Smooth muscle cell (in vitro differentiated cells): ENCODE measurements around the gene METRN. TPM values are rescaled to one million over a fixed set of nuclear protein-coding genes. Genes with fewer than 3 reads are reported as not detected.
A peak's percentile ranks its signal among the peaks of the same experiment; 100 is the strongest.

Experiments
- DNase-seq: peaks from one replicate; lab custom pipeline; 2025; ENCODE audit not compliant: unreplicated experiment; lab: John Stamatoyannopoulos, UW
- H2AFZ ChIP-seq: fragments of 200-600 bp; sonication (generic); 2 replicates; pipeline ENCODE4 v1.6.0; 2016; ENCODE audit warnings: antibody characterized with exemption, low read depth, mild to moderate bottlenecking
- H3F3A ChIP-seq: fragments of 200-600 bp; sonication (generic); 2 replicates; pipeline ENCODE4 v1.6.0; 2017; ENCODE audit warnings: antibody characterized with exemption, low read depth
- H3K27ac ChIP-seq: fragments of 200-600 bp; sonication (generic); 2 replicates; pipeline ENCODE4 v1.5.1; 2016; ENCODE audit warnings: low read depth, mild to moderate bottlenecking
- H3K27me3 ChIP-seq: fragments of 200-600 bp; sonication (generic); 2 replicates; pipeline ENCODE4 v1.6.1; 2016; ENCODE audit warnings: low read depth, mild to moderate bottlenecking
- H3K36me3 ChIP-seq: fragments of 200-600 bp; sonication (generic); 2 replicates; pipeline ENCODE4 v1.5.1; 2016; ENCODE audit warnings: low read depth
- H3K4me1 ChIP-seq: fragments of 200-600 bp; sonication (generic); 2 replicates; pipeline ENCODE4 v1.5.1; 2016; ENCODE audit warnings: low read depth
- H3K4me2 ChIP-seq: fragments of 200-600 bp; sonication (generic); 2 replicates; pipeline ENCODE4 v1.6.0; 2016; ENCODE audit warnings: mild to moderate bottlenecking
- H3K4me3 ChIP-seq: fragments of 200-600 bp; sonication (generic); 2 replicates; pipeline ENCODE4 v1.5.1; 2016; ENCODE audit warnings: mild to moderate bottlenecking
- H3K79me2 ChIP-seq: fragments of 200-600 bp; sonication (generic); 2 replicates; pipeline ENCODE4 v1.6.0; 2016; ENCODE audit warnings: low read depth, mild to moderate bottlenecking
- H3K9ac ChIP-seq: fragments of 200-600 bp; sonication (generic); 2 replicates; pipeline ENCODE4 v1.6.0; 2016; ENCODE audit warnings: low read depth
- H3K9me3 ChIP-seq: fragments of 200-600 bp; sonication (generic); replicated peaks from 2 replicates; pipeline ENCODE4 v1.5.1; 2016; ENCODE audit warnings: low read depth
- H4K20me1 ChIP-seq: fragments of 200-600 bp; sonication (generic); 2 replicates; pipeline ENCODE4 v1.6.0; 2016; ENCODE audit warnings: low read depth
- whole genome bisulfite sequencing: methylation state at CpG from one replicate; pipeline ENCODE4 v1.1.7; 2016; ENCODE audit warnings: low lambda C conversion rate; 5-methylcytosine and 5-hydroxymethylcytosine counted together
- polyA plus RNA-seq: library from polyadenylated mRNA; unstranded; fragments of >200 nt; fragmentation: Nextera tagmentation; extraction: Ambion mirVana; gene quantifications from 2 replicates; pipeline ENCODE4 v1.2.1, GENCODE V29; 2016
- total RNA-seq: library from RNA; depleted of rRNA; stranded (reverse); fragments of >200 nt; gene quantifications from 2 replicates; pipeline ENCODE4 v1.2.3, GENCODE V29; 2014
- TF ChIP-seq, protein P1 (sequence below): fragments of 200-600 bp; sonication (generic); IDR thresholded peaks from 2 replicates; pipeline ENCODE4 v1.5.1; 2017; ENCODE audit warnings: borderline replicate concordance, mild to moderate bottlenecking, antibody characterized with exemption; ENCODE audit not compliant: insufficient read depth, poor library complexity, severe bottlenecking

The METRN gene
- total and polyA plus RNA-seq, 2 experiments from 2014 or later, result 30.6 to 193 TPM

DNA sequence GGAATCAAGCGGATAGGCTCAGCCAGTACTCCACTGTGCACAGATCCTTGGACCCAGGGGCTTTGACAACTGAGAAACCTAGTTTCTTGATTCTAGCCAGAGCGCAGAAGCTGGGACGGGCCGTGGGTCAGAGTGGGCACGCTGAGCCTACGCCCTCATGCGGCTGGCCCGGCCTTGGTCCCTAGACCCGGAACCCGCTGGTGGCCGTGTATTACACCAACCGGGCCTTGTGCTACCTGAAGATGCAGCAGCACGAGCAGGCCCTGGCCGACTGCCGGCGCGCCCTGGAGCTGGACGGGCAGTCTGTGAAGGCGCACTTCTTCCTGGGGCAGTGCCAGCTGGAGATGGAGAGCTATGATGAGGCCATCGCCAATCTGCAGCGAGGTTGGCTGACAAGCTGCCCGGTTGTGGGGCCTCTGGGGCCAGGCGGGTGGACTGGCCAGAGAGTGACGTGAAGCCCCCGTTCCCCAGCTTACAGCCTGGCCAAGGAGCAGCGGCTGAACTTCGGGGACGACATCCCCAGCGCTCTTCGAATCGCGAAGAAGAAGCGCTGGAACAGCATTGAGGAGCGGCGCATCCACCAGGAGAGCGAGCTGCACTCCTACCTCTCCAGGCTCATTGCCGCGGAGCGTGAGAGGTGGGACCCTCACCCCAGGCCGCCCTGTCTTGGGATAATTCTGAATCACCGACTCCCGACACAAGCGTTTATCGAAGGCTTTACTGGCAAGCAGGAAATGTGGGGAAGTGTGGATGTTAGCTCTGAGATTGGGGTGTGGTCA lies 33.8 kb upstream of the METRN start:
- Histone ChIP-seq H2AFZ (no peak overlapping the region), H3K79me2 (peaks cover 32% of the 10 kb centered on the region), H3K27ac (peak overlapping the region; percentile 74), H4K20me1 (peaks cover 33% of the 10 kb centered on the region), H3K4me1 (peaks cover 18% of the 10 kb centered on the region), H3K9me3 (no peaks in the 10 kb centered on the region), H3K27me3 (no peaks in the 10 kb centered on the region), H3K4me3 (peak overlapping the region; percentile 93), H3K4me2 (peak overlapping the region; percentile 99), H3K9ac (peak overlapping the region; percentile 85), H3F3A (no peaks in the 10 kb centered on the region), H3K36me3 (no peaks in the 10 kb centered on the region)
- TF ChIP-seq, protein P1, sequence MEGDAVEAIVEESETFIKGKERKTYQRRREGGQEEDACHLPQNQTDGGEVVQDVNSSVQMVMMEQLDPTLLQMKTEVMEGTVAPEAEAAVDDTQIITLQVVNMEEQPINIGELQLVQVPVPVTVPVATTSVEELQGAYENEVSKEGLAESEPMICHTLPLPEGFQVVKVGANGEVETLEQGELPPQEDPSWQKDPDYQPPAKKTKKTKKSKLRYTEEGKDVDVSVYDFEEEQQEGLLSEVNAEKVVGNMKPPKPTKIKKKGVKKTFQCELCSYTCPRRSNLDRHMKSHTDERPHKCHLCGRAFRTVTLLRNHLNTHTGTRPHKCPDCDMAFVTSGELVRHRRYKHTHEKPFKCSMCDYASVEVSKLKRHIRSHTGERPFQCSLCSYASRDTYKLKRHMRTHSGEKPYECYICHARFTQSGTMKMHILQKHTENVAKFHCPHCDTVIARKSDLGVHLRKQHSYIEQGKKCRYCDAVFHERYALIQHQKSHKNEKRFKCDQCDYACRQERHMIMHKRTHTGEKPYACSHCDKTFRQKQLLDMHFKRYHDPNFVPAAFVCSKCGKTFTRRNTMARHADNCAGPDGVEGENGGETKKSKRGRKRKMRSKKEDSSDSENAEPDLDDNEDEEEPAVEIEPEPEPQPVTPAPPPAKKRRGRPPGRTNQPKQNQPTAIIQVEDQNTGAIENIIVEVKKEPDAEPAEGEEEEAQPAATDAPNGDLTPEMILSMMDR, result no peak
- 59% methylated on average over 44 of the region's 44 CpGs for WGBS
- DNase-seq, result no peak

DNA sequence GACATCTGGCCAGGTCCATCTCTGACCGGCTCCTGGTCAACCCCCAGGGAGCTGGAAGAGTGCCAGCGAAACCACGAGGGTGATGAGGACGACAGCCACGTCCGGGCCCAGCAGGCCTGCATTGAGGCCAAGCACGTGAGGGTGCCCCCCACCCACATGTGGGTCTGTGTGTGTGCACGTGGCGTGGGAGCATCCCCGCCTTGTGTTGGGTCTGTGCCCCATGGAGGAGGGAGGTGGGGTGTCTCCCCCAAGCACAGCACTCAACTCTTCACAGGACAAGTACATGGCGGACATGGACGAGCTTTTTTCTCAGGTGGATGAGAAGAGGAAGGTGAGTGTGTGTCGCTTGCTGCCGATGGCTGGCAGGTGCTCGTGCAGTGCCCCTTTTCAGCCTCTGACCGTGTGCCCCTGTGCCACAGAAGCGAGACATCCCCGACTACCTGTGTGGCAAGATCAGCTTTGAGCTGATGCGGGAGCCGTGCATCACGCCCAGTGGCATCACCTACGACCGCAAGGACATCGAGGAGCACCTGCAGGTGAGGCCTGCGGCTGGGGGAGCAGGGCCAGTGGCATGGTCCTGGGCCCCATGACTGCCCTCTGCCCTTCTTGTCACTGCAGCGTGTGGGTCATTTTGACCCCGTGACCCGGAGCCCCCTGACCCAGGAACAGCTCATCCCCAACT lies 33.0 kb upstream of the METRN start:
- TF ChIP-seq, protein P1, result no peak
- peaks cover 18% of the 10 kb centered on the region for H3K4me1 ChIP-seq
- no peak for DNase-seq
- no peak overlapping the region for H2AFZ ChIP-seq
- no peaks in the 10 kb centered on the region for H3K27me3 ChIP-seq
- WGBS, result 92% methylated on average over 28 of the region's 28 CpGs
- no peaks in the 10 kb centered on the region for H3K36me3 ChIP-seq
- no peaks in the 10 kb centered on the region for H3F3A ChIP-seq
- H3K27ac ChIP-seq, result peak overlapping the region; percentile 74
- no peaks in the 10 kb centered on the region for H3K9me3 ChIP-seq
- peaks cover 32% of the 10 kb centered on the region for H3K79me2 ChIP-seq
- H4K20me1 ChIP-seq, result peaks cover 33% of the 10 kb centered on the region
- H3K4me3 ChIP-seq, result peak overlapping the region; percentile 93
- H3K9ac ChIP-seq, result no peak overlapping the region
- peak overlapping the region; percentile 99 for H3K4me2 ChIP-seq

DNA sequence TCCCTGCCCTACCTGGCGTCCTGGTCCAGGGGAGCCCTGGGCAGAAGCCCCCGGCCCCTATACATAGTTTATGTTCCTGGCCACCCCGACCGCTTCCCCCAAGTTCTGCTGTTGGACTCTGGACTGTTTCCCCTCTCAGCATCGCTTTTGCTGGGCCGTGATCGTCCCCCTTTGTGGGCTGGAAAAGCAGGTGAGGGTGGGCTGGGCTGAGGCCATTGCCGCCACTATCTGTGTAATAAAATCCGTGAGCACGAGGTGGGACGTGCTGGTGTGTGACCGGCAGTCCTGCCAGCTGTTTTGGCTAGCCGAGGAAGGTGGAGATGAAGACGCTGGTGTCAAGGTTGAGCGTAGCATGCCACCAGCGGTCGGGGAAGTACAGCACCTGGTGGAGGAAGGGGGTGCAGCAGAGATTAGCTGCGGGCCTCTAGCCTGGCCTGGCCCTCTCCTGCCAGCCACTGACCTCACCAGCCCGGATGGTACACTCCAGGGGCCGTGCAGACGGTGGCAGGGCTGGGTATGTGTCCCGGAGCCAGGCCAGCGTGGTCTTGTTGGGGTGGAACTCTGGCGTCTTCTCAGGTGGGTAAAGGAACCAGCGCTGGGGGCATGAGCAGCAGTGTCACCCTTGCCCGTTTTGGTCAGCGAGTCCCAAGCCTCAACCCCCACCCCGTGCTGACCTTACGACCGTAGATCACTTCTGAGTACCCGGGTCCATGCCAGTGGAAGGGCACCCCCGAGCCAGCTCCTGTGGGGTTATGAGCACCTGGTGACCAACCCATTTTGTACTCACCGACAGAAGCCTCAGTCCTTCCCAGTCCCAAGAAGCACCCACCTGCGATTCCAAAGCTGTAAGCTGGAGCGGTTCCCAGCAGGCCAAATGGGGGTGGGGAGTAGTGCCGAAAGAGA lies 32.2 kb upstream of the METRN start:
- TF ChIP-seq, protein P1, result no peak
- Histone ChIP-seq H3K9me3 (no peaks in the 10 kb centered on the region), H3K36me3 (no peaks in the 10 kb centered on the region), H3K27ac (no peak overlapping the region), H3K4me2 (peak overlapping the region; percentile 95), H2AFZ (no peak overlapping the region), H3K9ac (no peak overlapping the region), H3F3A (no peaks in the 10 kb centered on the region), H3K27me3 (no peaks in the 10 kb centered on the region), H3K4me1 (peaks cover 18% of the 10 kb centered on the region), H3K79me2 (peaks cover 32% of the 10 kb centered on the region), H3K4me3 (peak overlapping the region; percentile 60), H4K20me1 (peaks cover 33% of the 10 kb centered on the region)
- 93% methylated on average over 36 of the region's 36 CpGs for WGBS
- no peak for DNase-seq
